Endothelial cell of umbilical vein (primary cell): ENCODE results near the gene ACBD6. TPM values are rescaled to one million over a fixed set of nuclear protein-coding genes. Genes with fewer than 3 reads are reported as not detected.

ENCODE experiments used
- BruUV-seq: library from RNA; stranded (reverse); fragments of 400-500 nt; replicated peaks from 2 replicates; lab custom pipeline; 2021; lab: Mats Ljungman, UMichigan
- CTCF ChIA-PET: fragments of 300-600, 350-600 bp; sonication (Branson Sonifier 250); formaldehyde crosslinking; loops from one replicate; lab custom pipeline; 2021; ENCODE audit warnings: antibody characterized with exemption, inconsistent platforms; lab: Charles Lee
- POLR2A ChIA-PET: fragments of 300-600, 350-600 bp; sonication (Branson Sonifier 250); formaldehyde crosslinking; loops from one replicate; lab custom pipeline; 2021; ENCODE audit warnings: antibody characterized with exemption, inconsistent platforms; lab: Charles Lee
- DNase-seq: peaks from one replicate; pipeline ENCODE4 v3.0.0-alpha.2; 2011; ENCODE audit warnings: low read depth, low spot score
- FAIRE-seq: peaks from 2 replicates; lab custom pipeline; 2011; peaks lifted over from hg19 to GRCh38; lab: Jason Lieb, UNC
- H2AFZ ChIP-seq: 2 replicates; pipeline ENCODE4 v1.6.0; 2012; ENCODE audit warnings: low read depth, low read length, control low read depth, inconsistent platforms
- H3K27ac ChIP-seq: 2 replicates; pipeline ENCODE4 v1.5.1; 2011; ENCODE audit warnings: low read depth, mild to moderate bottlenecking, control low read depth, low read length, moderate library complexity; ENCODE audit not compliant: insufficient read depth
- H3K27me3 ChIP-seq, 2 experiments: 2 replicates each; pipeline versions ENCODE4 v1.6.0 to v1.6.1; 2011; ENCODE audit warnings: low read length in 2 of 2, mixed read lengths in 1 of 2; ENCODE audit not compliant: control insufficient read depth in 2 of 2, insufficient read depth in 2 of 2
- H3K36me3 ChIP-seq, 2 experiments: 2 replicates in 1 of 2; 3 replicates in 1 of 2; pipeline ENCODE4 v1.5.1; 2011; ENCODE audit warnings: low read length in 2 of 2, mild to moderate bottlenecking in 1 of 2, moderate library complexity in 1 of 2; ENCODE audit not compliant: control insufficient read depth in 2 of 2, insufficient read depth in 2 of 2; ENCODE audit errors: extremely low read depth in 1 of 2
- H3K4me1 ChIP-seq: 3 replicates; pipeline ENCODE4 v1.5.1; 2011; ENCODE audit warnings: mild to moderate bottlenecking, low read length; ENCODE audit not compliant: control insufficient read depth, insufficient read depth; ENCODE audit errors: extremely low read depth
- H3K4me2 ChIP-seq: 2 replicates; pipeline ENCODE4 v1.6.1; 2011; ENCODE audit warnings: low read length, control low read depth, mixed read lengths; ENCODE audit not compliant: insufficient read depth
- H3K4me3 ChIP-seq, 3 experiments: fragments of 200-600 bp in 1 of 3; sonication (generic), shearing (Covaris generic) in 1 of 3; replicated peaks in 1 of 3; 2 replicates each; pipeline ENCODE4 v1.5.1; 2011 to 2016; ENCODE audit warnings: control low read depth in 3 of 3, low read length in 3 of 3, mild to moderate bottlenecking in 2 of 3, inconsistent platforms in 1 of 3, low read depth in 1 of 3, moderate library complexity in 1 of 3; ENCODE audit not compliant: insufficient read depth in 1 of 3
- H3K79me2 ChIP-seq: 2 replicates; pipeline ENCODE4 v1.6.0; 2012; ENCODE audit warnings: low read length, inconsistent platforms; ENCODE audit not compliant: control insufficient read depth, insufficient read depth
- H3K9ac ChIP-seq: replicated peaks from 2 replicates; pipeline ENCODE3; 2011; ENCODE audit warnings: low read length, control low read depth; ENCODE audit not compliant: insufficient read depth; ENCODE audit errors: extremely low read depth
- H3K9me1 ChIP-seq: replicated peaks from 3 replicates; pipeline ENCODE4 v1.6.0; 2011; ENCODE audit warnings: mild to moderate bottlenecking, low read length; ENCODE audit not compliant: control insufficient read depth, insufficient read depth; ENCODE audit errors: extremely low read depth
- H3K9me3 ChIP-seq: replicated peaks from 2 replicates; pipeline ENCODE4 v1.5.1; 2012; ENCODE audit warnings: low read length, inconsistent platforms; ENCODE audit not compliant: control insufficient read depth, insufficient read depth
- H4K20me1 ChIP-seq: replicated peaks from 2 replicates; pipeline ENCODE3; 2011; ENCODE audit warnings: mild to moderate bottlenecking, low read length; ENCODE audit not compliant: control insufficient read depth, insufficient read depth; ENCODE audit errors: extremely low read depth
- EZH2 ChIP-seq: IDR thresholded peaks from 2 replicates; pipeline ENCODE4 v1.6.1; 2012; ENCODE audit warnings: borderline replicate concordance, low read depth, mild to moderate bottlenecking, moderate library complexity, low read length, inconsistent platforms; ENCODE audit not compliant: severe bottlenecking
- FOS ChIP-seq: IDR thresholded peaks from 2 replicates; pipeline ENCODE4 v1.6.1; 2011; ENCODE audit warnings: mild to moderate bottlenecking, low read length, moderate library complexity, borderline replicate concordance; ENCODE audit not compliant: insufficient read depth
- GATA2 ChIP-seq: IDR thresholded peaks from 2 replicates; pipeline ENCODE4 v1.7.0; 2011; ENCODE audit warnings: low read depth, mild to moderate bottlenecking, moderate library complexity, mixed read lengths, low read length; ENCODE audit not compliant: insufficient read length, insufficient read depth
- JUN ChIP-seq: IDR thresholded peaks from 2 replicates; pipeline ENCODE4 v1.6.1; 2011; ENCODE audit warnings: borderline replicate concordance, low read depth; ENCODE audit not compliant: insufficient read length, insufficient read depth
- MYC ChIP-seq: IDR thresholded peaks from one replicate; pipeline ENCODE4 v1.6.1; 2011; ENCODE audit warnings: mild to moderate bottlenecking, low read depth, low read length
- POLR2A ChIP-seq: IDR thresholded peaks from 2 replicates; pipeline ENCODE4 v1.6.1; 2012; ENCODE audit warnings: low read depth, mild to moderate bottlenecking, control low read depth, low read length
- POLR2AphosphoS5 ChIP-seq: IDR thresholded peaks from 2 replicates; pipeline ENCODE4 v1.6.1; 2012; ENCODE audit warnings: low read depth, mild to moderate bottlenecking, control low read depth, low read length, moderate library complexity; ENCODE audit not compliant: insufficient read depth
- dilution Hi-C: fragments of 300-500 bp; cut with MboI; formaldehyde crosslinking; loops from one replicate; pipeline ENCODE4 v1.15.0; 2019; ENCODE audit warnings: low sequenced_read_pairs; ENCODE audit not compliant: extremely low pct_ligation_motif_present
- intact Hi-C: fragments of 100-400 bp; cut with micrococcal nuclease; formaldehyde crosslinking; loops from one replicate; pipeline ENCODE4 v1.10.0; 2022
- polyA plus RNA-seq, 4 experiments: library from polyadenylated mRNA; depleted of rRNA in 3 of 4; stranded (reverse) in 3 of 4; unstranded in 1 of 4; fragments of >200 nt; gene quantifications; 2 replicates each; pipeline versions ENCODE4 v1.2.1 to v1.2.3, GENCODE V29; 2011 to 2012; ENCODE audit warnings: missing spikeins in 1 of 4
- total RNA-seq: library from RNA; stranded (reverse); gene quantifications from 2 replicates; pipeline ENCODE4 v1.2.3, GENCODE V29; 2021
- TF ChIP-seq, protein P1 (sequence below): IDR thresholded peaks from 2 replicates; pipeline ENCODE4 v1.6.1; 2011; ENCODE audit not compliant: insufficient read depth, insufficient read length
- TF ChIP-seq, protein P2 (sequence below), 2 donors: IDR thresholded peaks; 1 replicate in 1 of 2; 2 replicates in 1 of 2; pipeline ENCODE4 v1.5.1; 2011; ENCODE audit warnings: low read length in 2 of 2, mild to moderate bottlenecking in 2 of 2, moderate library complexity in 2 of 2, control low read depth in 1 of 2, inconsistent platforms in 1 of 2, low read depth in 1 of 2; ENCODE audit not compliant: insufficient read depth in 1 of 2; ENCODE audit errors: extremely low read depth in 1 of 2

ACBD6 gene
- total and polyA plus RNA-seq, 2 donors (not counting 3 experiments of a cell fraction or from before 2014, with no cell fraction given): 55.6 to 56.4 TPM

DNA sequence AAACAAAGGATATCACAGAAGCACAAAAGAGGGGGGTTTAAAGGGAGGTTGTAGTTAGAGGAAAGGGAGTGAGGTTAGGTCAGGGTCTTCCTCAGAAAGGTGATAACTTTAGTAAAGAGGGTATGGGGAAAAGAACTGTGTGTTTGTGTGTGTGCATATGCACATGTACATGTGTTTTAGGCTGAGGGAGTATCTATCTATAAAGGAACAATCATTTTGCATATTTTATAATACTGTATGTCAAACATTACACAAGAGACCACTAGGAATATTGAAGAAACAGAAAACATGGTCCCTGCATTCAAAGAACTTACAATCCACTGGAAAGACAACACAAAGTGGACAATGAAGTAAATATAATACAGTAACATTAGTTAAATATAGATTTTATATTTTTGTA, 132.2 kb downstream of the ACBD6 start:
- intact Hi-C loops: no loop called here
- no peak for DNase-seq
- TF ChIP-seq, protein P1, sequence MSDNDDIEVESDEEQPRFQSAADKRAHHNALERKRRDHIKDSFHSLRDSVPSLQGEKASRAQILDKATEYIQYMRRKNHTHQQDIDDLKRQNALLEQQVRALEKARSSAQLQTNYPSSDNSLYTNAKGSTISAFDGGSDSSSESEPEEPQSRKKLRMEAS: no peak
- no peak for TF ChIP-seq POLR2AphosphoS5
- TF ChIP-seq EZH2: no peak
- TF ChIP-seq POLR2A: no peak
- TF ChIP-seq FOS: no peak
- no peak for TF ChIP-seq JUN
- TF ChIP-seq GATA2: no peak
- TF ChIP-seq, protein P2, sequence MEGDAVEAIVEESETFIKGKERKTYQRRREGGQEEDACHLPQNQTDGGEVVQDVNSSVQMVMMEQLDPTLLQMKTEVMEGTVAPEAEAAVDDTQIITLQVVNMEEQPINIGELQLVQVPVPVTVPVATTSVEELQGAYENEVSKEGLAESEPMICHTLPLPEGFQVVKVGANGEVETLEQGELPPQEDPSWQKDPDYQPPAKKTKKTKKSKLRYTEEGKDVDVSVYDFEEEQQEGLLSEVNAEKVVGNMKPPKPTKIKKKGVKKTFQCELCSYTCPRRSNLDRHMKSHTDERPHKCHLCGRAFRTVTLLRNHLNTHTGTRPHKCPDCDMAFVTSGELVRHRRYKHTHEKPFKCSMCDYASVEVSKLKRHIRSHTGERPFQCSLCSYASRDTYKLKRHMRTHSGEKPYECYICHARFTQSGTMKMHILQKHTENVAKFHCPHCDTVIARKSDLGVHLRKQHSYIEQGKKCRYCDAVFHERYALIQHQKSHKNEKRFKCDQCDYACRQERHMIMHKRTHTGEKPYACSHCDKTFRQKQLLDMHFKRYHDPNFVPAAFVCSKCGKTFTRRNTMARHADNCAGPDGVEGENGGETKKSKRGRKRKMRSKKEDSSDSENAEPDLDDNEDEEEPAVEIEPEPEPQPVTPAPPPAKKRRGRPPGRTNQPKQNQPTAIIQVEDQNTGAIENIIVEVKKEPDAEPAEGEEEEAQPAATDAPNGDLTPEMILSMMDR (IDR thresholded peaks at IDR 0.05; ENCODE audit: extremely low read depth in 1 of 2, insufficient read depth in 1 of 2, low read depth in 1 of 2, low read length in 2 of 2): no peak
- no peak for TF ChIP-seq MYC
- no peaks in the 10 kb centered on the region for H3K27me3 ChIP-seq
- H2AFZ ChIP-seq: no peak overlapping the region
- peaks cover 2% of the 10 kb centered on the region for H4K20me1 ChIP-seq
- dilution Hi-C loops: no loop called here
- no peaks in the 10 kb centered on the region for H3K36me3 ChIP-seq
- BruUV-seq: no TSS peak
- H3K9ac ChIP-seq: no peak overlapping the region
- ChIA-PET POLR2A (no interaction called here), CTCF (interaction anchor here (1.2 kb wide), 1 partner anchor 13 kb away, joined by 3 read pairs; no protein-coding TSS in a partner anchor)
- peaks cover 9% of the 10 kb centered on the region for H3K4me1 ChIP-seq
- H3K4me2 ChIP-seq: no peak overlapping the region
- H3K27ac ChIP-seq: no peak overlapping the region
- H3K9me3 ChIP-seq: no peaks in the 10 kb centered on the region
- H3K79me2 ChIP-seq: peaks cover 2% of the 10 kb centered on the region
- no peaks in the 10 kb centered on the region for H3K9me1 ChIP-seq
- H3K4me3 ChIP-seq: no peak overlapping the region
- FAIRE-seq: no peak
